HAP-1 (cell line): Measurements from ENCODE around the gene IFNA2.
"Not testable (repeated sequence)": the region's sequence is repeated elsewhere in the genome, so short reads cannot be mapped to it uniquely, and the experiment has no call there.

Source experiments
- DNase-seq, 2 experiments: peaks; one replicate each; pipeline ENCODE4 v3.0.0-alpha.2; 2016 to 2020; ENCODE audit warnings: low spot score in 2 of 2
- H3K27me3 ChIP-seq: fragments of 250-450 bp; sonication (Bioruptor Pico); 2 replicates; pipeline ENCODE4 v1.5.1; 2020; ENCODE audit warnings: low read depth, mild to moderate bottlenecking, moderate library complexity
- H3K36me3 ChIP-seq: fragments of 250-450 bp; sonication (Bioruptor Pico); replicated peaks from 2 replicates; pipeline ENCODE4 v1.5.1; 2020; ENCODE audit warnings: mild to moderate bottlenecking
- H3K4me1 ChIP-seq: fragments of 250-450 bp; sonication (Bioruptor Pico); 2 replicates; pipeline ENCODE4 v1.5.1; 2020; ENCODE audit warnings: mild to moderate bottlenecking
- H3K4me3 ChIP-seq: fragments of 250-450 bp; sonication (Bioruptor Pico); 2 replicates; pipeline ENCODE4 v1.5.1; 2020; ENCODE audit warnings: mild to moderate bottlenecking, moderate library complexity
- H3K9me3 ChIP-seq: fragments of 250-450 bp; sonication (Bioruptor Pico); 2 replicates; pipeline ENCODE4 v1.5.1; 2020; ENCODE audit warnings: mild to moderate bottlenecking, moderate library complexity
- in situ Hi-C: fragments of 300-500 bp; cut with MboI; formaldehyde crosslinking; loops from 3 replicates; pipeline ENCODE4 v1.14.3; 2020; ENCODE audit warnings: low sequenced_read_pairs, inconsistent platforms, mixed read lengths

Gene IFNA2

DNA sequence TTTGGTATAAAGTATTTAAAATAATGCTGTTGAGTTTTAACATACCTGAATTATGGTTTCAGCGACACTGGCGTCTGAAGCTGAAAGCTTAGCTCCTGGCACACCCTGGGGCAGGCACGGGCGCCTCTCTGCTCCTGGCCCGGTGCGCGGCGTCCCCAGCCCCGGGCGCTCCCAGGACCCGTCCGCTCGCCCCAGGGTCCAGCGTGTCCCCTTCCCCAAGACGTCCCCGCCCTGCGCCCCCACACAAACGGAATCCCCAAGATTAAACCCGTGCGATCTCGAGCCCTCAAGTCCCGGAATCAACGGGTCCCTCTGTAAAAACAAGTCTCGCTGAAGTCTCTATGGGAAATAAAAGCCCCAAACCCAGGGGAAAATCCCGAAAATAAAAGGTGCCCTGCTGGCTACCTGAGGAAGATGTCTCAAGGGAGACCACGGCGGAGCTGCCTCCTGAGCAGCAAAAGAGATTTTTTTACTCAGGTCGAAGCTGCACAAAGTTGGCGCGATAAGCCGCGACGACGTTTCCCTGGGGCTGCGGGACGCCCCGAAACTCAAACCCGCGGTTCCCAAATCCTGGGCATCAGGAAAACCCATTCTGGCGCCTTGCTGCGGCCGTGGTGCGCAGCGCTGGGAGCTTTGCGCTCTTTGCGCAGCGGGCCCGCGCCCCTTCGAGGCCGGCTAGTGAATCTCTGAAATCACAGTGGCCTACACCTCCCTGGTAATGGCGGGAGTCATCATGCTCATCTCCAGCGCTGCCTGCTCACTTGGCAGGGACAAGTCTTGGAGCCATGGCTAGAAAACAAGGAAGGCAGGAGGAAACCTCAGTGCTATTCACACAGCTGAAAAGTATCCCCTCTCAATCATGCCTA, 17.4 kb upstream of the IFNA2 start:
- peaks cover 26% of the 10 kb centered on the region for H3K27me3 ChIP-seq
- no peaks in the 10 kb centered on the region for H3K36me3 ChIP-seq
- in situ Hi-C loops = no loop called here
- peak overlapping the region; percentile 16; the same call in 1 of the 2 replicates for H3K4me3 ChIP-seq
- peak in 1 of 2 experiments; percentile 30 for DNase-seq
- no peaks in the 10 kb centered on the region for H3K4me1 ChIP-seq
- H3K9me3 ChIP-seq = no peaks in the 10 kb centered on the region

DNA sequence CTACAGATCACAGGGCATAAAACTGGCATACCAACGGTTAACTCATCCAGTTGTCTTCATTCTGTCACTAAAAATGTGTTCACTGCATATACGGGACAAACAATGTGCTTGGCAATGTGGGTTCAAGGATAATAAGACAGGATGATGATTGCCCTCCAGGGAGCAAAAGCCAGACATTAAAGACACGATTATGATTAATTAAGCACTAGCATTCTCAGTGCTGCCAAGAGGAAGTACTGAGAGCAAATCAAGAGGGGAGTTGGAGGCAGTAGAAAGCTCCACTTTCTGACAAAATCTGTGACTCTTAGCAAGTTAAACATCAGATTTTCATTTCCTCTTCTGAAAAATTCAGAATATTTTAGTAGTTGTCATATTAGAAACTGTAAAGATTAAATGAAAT, 14.8 kb upstream of the IFNA2 start:
- H3K9me3 ChIP-seq = no peaks in the 10 kb centered on the region
- H3K36me3 ChIP-seq = no peaks in the 10 kb centered on the region
- peaks cover 34% of the 10 kb centered on the region for H3K27me3 ChIP-seq
- H3K4me3 ChIP-seq = no peak overlapping the region
- H3K4me1 ChIP-seq = no peaks in the 10 kb centered on the region
- no peak for DNase-seq
- in situ Hi-C loops = no loop called here

DNA sequence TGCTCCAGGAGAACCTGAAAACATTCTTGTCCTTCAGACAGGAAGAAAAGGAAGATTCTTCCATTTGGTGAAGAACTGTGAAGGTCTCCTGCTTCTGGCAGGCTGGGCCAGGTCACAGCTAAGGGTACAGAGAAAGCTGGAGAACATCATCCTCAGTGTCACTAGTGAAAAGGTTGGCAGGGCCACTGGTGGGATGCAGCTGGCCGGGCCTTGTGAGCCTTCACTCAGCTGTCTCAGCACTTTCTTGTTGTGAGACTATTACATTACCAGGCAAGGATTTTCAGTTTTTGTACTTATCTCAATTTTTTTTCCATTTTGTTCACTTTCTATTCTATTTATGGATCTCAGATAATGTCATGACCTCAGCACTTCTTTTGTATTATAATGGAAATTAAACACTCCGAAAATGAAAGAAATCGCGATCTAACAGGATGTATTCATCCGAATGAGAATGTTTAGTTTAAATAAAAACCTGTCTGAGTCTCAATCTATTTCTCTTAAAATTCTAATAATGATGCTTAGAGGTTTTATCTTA, 13.8 kb upstream of the IFNA2 start:
- no peak for DNase-seq
- H3K36me3 ChIP-seq = no peaks in the 10 kb centered on the region
- H3K4me3 ChIP-seq = no peak overlapping the region
- in situ Hi-C loops = no loop called here
- H3K27me3 ChIP-seq = peaks cover 32% of the 10 kb centered on the region
- H3K9me3 ChIP-seq = no peaks in the 10 kb centered on the region
- no peaks in the 10 kb centered on the region for H3K4me1 ChIP-seq

DNA sequence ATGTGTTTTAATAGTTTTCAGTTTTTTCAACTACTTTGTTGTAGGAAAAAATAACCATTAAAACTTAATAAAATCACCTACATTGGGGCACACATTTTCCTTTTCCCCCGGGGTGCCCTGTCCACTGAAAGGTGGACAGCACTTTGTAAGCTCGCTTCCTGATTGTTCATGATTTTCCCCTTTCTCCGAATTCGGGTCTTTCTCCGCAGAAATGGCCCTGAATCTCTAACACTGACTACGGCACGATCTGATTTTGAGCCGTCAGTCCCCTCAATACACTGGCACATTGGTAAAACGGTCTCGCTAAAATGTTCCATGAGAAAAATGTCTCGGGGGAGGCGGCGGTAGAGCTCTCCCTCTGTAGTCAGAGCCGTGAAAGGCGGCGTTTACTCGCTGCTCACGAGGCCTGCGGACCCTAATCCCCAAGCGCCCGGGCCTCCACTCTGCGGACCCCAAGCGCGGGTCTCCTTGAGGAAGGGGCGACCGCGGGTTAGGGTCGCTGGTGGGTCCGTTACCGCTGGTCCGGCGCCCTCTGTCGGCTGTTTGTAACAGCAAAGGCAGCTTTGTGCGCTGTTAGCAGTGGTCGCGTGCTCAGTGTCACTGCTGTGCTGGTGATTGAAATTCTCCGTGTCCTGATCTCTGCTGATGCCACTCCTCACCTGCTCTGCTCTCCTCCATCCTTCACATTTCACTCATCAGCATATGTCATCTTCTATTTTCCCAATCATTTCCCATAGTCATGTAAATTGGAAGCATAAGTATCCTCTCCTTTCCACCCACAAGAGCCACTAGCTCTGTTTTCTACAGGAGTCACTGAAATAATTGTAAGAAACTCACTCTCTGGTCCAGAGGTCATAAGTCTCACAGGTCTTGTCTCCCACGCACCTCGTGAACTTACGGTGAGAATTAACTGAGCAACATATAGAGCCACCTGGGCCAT, 10.8 kb upstream of the IFNA2 start:
- H3K27me3 ChIP-seq = peaks cover 13% of the 10 kb centered on the region
- no peaks in the 10 kb centered on the region for H3K9me3 ChIP-seq
- peak overlapping the region; percentile 32 for H3K4me3 ChIP-seq
- no peaks in the 10 kb centered on the region for H3K36me3 ChIP-seq
- in situ Hi-C loops = no loop called here
- no peaks in the 10 kb centered on the region for H3K4me1 ChIP-seq
- DNase-seq = peak; percentile 34 to 75

DNA sequence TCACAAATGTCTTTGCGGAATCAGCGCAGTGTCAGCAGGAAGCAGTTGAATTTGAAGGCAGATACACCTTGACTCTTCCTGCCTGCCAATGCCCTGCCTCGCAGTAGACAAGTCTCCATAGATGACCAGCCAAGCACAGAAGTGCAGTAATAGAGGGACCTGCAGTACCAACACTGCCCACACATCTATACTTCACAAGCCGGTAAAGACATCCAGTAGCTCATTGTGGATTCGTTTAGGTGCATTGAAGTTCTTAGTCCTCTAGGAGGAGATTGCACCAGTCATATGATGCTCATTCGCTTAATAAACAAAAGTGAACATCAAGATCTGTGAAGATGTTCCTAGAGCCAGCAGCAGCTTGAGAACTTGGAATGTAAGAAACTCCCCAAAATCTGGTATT, 7.1 kb upstream of the IFNA2 start:
- H3K27me3 ChIP-seq = peaks cover 6% of the 10 kb centered on the region
- H3K9me3 ChIP-seq = no peaks in the 10 kb centered on the region
- H3K4me3 ChIP-seq = no peak overlapping the region
- peak; percentile 26 to 31 for DNase-seq
- in situ Hi-C loops = no loop called here
- H3K4me1 ChIP-seq = no peaks in the 10 kb centered on the region
- no peaks in the 10 kb centered on the region for H3K36me3 ChIP-seq

DNA sequence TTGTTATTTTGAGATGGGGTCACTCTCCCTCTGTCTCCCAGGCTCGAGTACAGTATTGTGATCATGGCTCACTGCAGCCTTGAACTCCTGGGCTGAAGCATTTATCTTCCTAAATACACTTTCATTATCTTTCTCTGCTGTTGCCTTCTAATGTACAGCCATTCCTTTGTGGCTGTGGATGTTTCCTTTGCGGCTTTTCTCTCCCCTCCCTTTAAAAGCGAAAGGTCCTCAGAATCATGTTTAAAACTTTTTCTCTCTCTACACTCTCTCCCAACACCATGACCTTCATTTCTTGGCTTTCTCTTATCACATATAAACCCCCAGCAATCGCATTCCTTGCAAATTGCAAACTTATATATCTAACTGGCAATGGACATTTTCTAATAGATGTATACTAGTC, 1.6 kb downstream of the IFNA2 start:
- DNase-seq = no peak
- no peaks in the 10 kb centered on the region for H3K4me1 ChIP-seq
- H3K27me3 ChIP-seq = peaks cover 18% of the 10 kb centered on the region
- in situ Hi-C loops = no loop called here
- H3K36me3 ChIP-seq = no peaks in the 10 kb centered on the region
- H3K4me3 ChIP-seq = no peak overlapping the region
- H3K9me3 ChIP-seq = no peaks in the 10 kb centered on the region

DNA sequence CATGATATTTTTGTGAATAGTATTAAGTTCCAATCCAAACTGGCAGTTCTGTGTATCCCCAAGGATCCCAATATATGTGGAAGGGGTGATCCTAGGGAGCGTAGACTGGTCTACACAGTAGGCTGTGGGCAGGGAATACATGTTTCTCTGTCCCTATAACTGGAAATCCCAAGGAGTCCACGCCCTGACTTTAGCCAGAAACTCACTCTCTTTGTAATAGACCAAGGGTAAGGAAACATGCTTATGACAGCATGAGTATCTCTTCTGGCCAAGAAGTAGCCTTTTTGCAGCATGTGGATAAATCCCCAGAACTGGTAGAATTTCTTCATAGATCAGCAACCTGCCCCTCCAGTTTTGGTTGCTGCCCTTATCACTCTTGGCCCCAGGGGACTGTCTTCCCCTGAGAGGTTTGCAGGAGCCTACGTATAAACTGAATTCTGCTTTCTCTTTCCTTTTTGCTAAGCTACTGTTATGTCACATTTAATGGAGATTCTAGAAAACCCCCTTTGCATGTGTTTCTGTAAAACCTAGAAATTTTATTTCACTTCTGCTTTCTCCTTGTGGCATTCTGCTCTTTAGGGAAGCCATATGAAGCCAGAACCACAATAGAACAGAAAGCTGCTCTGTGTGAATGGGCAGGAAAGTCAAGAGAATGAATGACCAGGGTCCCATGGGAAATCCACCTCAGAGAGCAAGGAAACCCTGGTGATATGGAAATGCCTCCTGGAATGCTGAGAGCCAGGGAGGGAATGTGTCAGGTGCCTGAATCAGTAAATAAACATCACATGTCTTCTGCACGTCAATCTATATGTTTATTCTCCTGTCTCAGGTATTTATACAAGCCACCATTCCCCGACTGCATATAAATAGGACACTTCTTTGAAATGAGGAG, 3.5 kb downstream of the IFNA2 start:
- peak in 1 of 2 experiments; percentile 10 for DNase-seq
- Histone ChIP-seq H3K9me3 (no peaks in the 10 kb centered on the region), H3K4me3 (no peak overlapping the region), H3K36me3 (no peaks in the 10 kb centered on the region), H3K27me3 (peaks cover 20% of the 10 kb centered on the region), H3K4me1 (no peaks in the 10 kb centered on the region)
- in situ Hi-C loops = no loop called here

DNA sequence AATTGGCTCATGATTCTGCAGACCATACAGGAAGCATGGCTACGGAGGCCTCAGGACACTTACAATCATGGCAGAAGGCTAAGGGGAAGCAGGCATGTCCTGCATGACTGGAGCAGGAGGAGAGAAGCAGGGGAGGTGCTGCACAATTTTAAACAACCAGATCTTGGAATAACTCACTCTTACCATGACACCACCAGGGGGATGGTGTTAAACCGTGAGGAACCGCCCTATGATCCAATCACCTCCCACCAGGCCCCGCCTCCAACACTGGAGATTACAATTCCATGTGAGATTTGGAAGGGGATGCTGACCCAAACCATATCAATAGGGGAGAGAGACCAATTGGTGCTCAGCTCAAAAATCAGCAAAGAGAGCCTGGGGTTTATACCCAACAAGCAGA, 13.7 kb downstream of the IFNA2 start:
- H3K36me3 ChIP-seq, H3K4me3 ChIP-seq, H3K27me3 ChIP-seq, H3K9me3 ChIP-seq, in situ Hi-C loops, DNase-seq, H3K4me1 ChIP-seq: not testable (repeated sequence)

DNA sequence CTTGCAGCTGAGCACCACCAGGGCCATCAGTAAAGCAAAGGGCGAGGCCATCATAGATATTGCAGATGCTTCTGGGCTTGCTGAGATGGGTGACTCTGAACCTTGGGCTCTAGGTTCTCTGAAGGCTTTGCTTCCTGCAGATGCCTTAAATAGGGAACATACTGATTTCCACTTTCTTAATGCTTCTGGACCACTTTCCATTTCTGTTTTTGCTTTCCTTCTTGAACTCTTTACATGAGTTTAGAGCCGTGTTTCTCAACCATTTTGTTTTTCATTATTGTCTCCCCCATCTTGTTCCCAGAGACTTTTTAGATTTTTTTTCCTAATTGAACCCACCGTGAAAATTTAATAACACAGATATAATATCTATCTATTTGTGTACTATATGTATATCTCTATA, 17.2 kb downstream of the IFNA2 start, which contains the start of gene IFNA13:
IFNA13 (minus strand) TSS at position 101 of the 400 bp plus-strand sequence; CDS start at position 54, 47 bp downstream.
- Histone ChIP-seq H3K4me1 (no peaks in the 10 kb centered on the region), H3K9me3 (no peaks in the 10 kb centered on the region), H3K36me3 (no peaks in the 10 kb centered on the region), H3K4me3 (no peak within 1 kb of the TSS), H3K27me3 (no peaks in the 10 kb centered on the region)
- DNase-seq = no peak
- in situ Hi-C loops = no loop called here

DNA sequence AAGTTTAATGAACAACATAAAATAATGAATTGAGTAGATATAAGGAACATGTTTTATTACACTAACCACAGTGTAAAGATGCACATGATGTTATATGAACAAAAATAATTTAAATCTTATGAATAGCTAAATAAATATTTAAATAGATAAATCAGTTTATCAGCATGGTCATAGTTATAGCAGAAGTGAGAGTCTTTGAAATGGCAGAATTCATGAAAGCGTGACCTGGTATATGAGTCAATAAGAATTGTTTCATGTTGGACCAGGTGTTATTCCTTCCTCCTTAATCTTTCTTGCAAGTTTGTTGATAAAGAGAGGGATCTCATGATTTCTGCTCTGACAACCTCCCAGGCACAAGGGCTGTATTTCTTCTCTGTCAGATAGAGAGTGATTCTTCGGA, 18.0 kb downstream of the IFNA2 start:
- H3K36me3 ChIP-seq, H3K4me3 ChIP-seq, DNase-seq, H3K4me1 ChIP-seq, H3K27me3 ChIP-seq, in situ Hi-C loops, H3K9me3 ChIP-seq: not testable (repeated sequence)

DNA sequence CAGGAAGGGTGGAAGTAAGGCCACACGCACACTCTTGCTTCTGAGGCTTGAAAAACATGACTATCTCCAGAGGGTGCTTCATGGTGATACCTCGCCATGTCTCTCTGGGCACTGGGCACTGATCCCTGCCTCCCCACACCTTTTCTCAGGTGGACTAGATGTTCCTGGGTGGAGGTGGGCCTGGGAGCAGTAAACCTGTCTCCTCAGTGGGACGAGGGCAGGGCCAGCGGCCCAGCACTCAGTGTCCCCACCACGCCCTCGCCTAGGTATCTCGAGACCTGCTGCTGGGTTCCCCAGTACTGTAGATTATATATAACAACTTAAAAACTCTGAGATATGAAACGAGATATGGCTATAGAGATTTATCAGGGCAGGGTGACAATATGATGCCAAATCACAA, 22.9 kb downstream of the IFNA2 start:
- no peaks in the 10 kb centered on the region for H3K4me1 ChIP-seq
- H3K4me3 ChIP-seq = no peak overlapping the region
- DNase-seq = no peak
- H3K36me3 ChIP-seq = no peaks in the 10 kb centered on the region
- no peaks in the 10 kb centered on the region for H3K27me3 ChIP-seq
- H3K9me3 ChIP-seq = no peaks in the 10 kb centered on the region
- in situ Hi-C loops = no loop called here

DNA sequence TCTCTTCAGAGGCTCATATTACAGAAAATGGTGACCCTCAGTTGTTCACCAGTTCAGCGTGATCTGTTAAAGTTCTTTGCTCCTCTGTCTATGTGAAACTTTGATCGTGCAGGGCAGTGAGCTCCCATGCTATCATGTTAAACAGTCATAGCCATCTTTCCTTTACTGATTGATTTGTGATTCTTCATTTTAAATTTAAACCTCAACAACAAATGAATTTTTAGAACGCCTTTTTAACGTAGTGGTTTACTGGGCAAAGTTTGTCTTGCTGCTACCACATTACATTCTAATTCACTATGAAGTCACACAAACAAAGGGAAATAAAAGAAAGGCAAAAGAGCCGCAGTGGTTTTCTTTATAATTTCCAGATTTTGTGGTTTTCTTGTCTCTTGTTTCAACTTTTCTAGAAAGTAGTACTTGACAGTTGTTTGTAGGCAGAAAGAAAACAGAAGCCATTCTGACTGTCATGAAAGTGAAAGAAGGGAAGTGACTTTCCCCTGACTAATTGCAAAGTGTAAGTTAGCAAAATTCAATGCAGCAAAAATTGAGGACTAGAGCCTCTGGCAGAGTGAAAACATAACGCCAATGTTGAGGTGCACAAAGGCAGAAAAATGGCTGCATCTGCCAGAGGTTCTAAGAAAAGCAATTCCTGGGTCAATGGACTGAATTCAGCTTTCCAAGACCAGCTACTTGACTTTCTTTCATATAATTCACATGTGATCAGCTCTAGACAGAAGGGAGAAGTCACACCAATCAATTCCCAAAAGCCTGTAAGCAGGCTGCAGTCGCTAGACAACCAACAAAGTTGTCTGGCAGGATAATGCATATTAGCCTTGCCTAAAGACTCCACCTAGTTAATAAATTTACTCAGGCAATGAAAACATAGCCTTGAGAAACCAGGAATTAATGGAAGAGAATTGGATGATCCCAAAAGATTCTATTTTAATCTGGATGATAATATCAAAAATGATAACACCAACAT, 27.4 kb downstream of the IFNA2 start:
- Histone ChIP-seq H3K4me1 (no peaks in the 10 kb centered on the region), H3K9me3 (no peaks in the 10 kb centered on the region), H3K27me3 (no peaks in the 10 kb centered on the region), H3K4me3 (no peak overlapping the region), H3K36me3 (no peaks in the 10 kb centered on the region)
- no peak for DNase-seq
- in situ Hi-C loops = no loop called here
